Upper lobe of left lung (tissue), 6 donors: ENCODE data around the gene CHL1. TPM values are rescaled to one million over a fixed set of nuclear protein-coding genes. Genes with fewer than 3 reads are reported as not detected.
A peak's percentile ranks its signal among the peaks of the same experiment; 100 is the strongest.

Experiments used
- ATAC-seq, 2 donors: fragments of 200-7000 bp; cut with Tn5 transposase; one replicate each; pipeline ENCODE4 v1.9.1; 2022; ENCODE audit warnings: mild to moderate bottlenecking in 2 of 2, moderate library complexity in 2 of 2; ENCODE audit not compliant: low FRiP score in 2 of 2
- DNase-seq, 2 donors: peaks; one replicate each; pipeline ENCODE4 v3.0.0-alpha.2; 2019 to 2020
- H3K27ac ChIP-seq, 4 donors: fragments of 200-600 bp; sonication (generic); one replicate each; pipeline ENCODE4 v1.5.1; 2016 to 2019
- H3K27me3 ChIP-seq, 4 donors: fragments of 200-600 bp; sonication (generic); one replicate each; pipeline ENCODE4 v1.5.1; 2017 to 2019
- H3K36me3 ChIP-seq, 4 donors: fragments of 200-600 bp; sonication (generic); one replicate each; pipeline ENCODE4 v1.5.1; 2016 to 2019
- H3K4me1 ChIP-seq, 4 donors: fragments of 200-600 bp; sonication (generic); one replicate each; pipeline ENCODE4 v1.5.1; 2018 to 2019
- H3K4me3 ChIP-seq, 4 donors: fragments of 200-600 bp; sonication (generic); one replicate each; pipeline ENCODE4 v1.5.1; 2017 to 2019; ENCODE audit warnings: mild to moderate bottlenecking in 2 of 4, moderate library complexity in 1 of 4
- H3K9me3 ChIP-seq, 4 donors: fragments of 200-600 bp; sonication (generic); one replicate each; pipeline ENCODE4 v1.5.1; 2018 to 2019
- CTCF ChIP-seq, 6 experiments: fragments of 450-650 bp in 4 of 6; fragments of 200-600 bp in 2 of 6; sonication (generic) in 2 of 6; IDR thresholded peaks; one replicate each; pipeline ENCODE4 v1.5.1; 2016 to 2019; ENCODE audit warnings: antibody characterized with exemption in 6 of 6
- EP300 ChIP-seq, 4 donors: sonication (generic); formaldehyde crosslinking; IDR thresholded peaks; one replicate each; pipeline ENCODE4 v1.5.1; 2017; ENCODE audit warnings: antibody characterized with exemption in 4 of 4, control low read depth in 2 of 4
- POLR2A ChIP-seq, 4 donors: fragments of 450-650 bp; IDR thresholded peaks; one replicate each; pipeline ENCODE4 v1.5.1; 2016 to 2017; ENCODE audit warnings: antibody characterized with exemption in 4 of 4, mild to moderate bottlenecking in 2 of 4
- POLR2AphosphoS5 ChIP-seq, 2 donors: sonication (generic); formaldehyde crosslinking; IDR thresholded peaks; one replicate each; pipeline ENCODE4 v1.5.1; 2017; ENCODE audit warnings: antibody characterized with exemption in 2 of 2
- WGBS, 2 donors: methylation state at CpG; one replicate each; pipeline ENCODE4 v1.1.5; 2017 to 2018; 5-methylcytosine and 5-hydroxymethylcytosine counted together
- total RNA-seq, 6 donors: library from RNA; depleted of rRNA in 4 of 6; stranded (reverse); fragments of >200 nt in 4 of 6; gene quantifications; one replicate each; pipeline versions ENCODE4 v1.1.0 to v1.2.1, GENCODE V29; 2016 to 2021
- donor health status: DM: no; HTN: no; CAD: no; lungs with moderate emphysema.
- donor health status: DM: no; HTN: yes; CAD: no; lungs with severe emphysema.

The CHL1 gene
- total RNA-seq, 6 donors from 2014 or later, result 3.1 to 14.3 (median 4.9) TPM

DNA sequence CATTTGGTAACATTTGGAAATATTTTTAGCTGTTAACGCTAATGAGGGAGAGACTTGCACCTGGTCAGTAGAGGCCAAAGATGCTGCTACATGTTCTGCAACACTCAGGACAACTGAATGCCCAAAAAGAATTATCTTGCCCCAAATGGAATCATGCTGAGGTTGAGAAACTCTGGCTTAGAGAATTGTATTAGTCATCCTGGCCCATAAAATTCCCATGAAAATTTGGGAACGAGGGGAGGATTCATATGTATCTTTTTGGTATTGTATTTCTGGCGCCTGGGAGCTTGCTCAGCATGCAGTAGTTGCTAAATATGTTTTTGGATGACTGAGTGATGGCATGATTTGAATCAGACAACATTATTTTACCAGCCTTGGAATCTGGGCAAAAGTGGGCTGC is 59.9 kb downstream of the CHL1 start:
- Histone ChIP-seq H3K36me3 (no peaks in the 10 kb centered on the region), H3K27ac (no peak overlapping the region), H3K4me1 (no peaks in the 10 kb centered on the region), H3K27me3 (no peaks in the 10 kb centered on the region), H3K4me3 (no peak overlapping the region), H3K9me3 (no peaks in the 10 kb centered on the region)
- TF ChIP-seq CTCF (IDR thresholded peaks at IDR 0.05) (no peak), POLR2AphosphoS5 (IDR thresholded peaks at IDR 0.05) (no peak), EP300 (IDR thresholded peaks at IDR 0.05) (no peak), POLR2A (IDR thresholded peaks at IDR 0.05) (no peak)
- WGBS, 2 donors, result 89 to 90% methylated on average over 3 of the region's 3 CpGs
- peak in 1 of 2 donors; percentile 51 for ATAC-seq
- DNase-seq, result no peak

GRCh38 chr3:257826-258225 is 61.3 kb downstream of the CHL1 start:
- ATAC-seq, result peak in 1 of 2 donors; percentile 20
- 81 to 85% methylated on average over 6 of the region's 6 CpGs for WGBS, 2 donors
- no peak for TF ChIP-seq CTCF (IDR thresholded peaks at IDR 0.05)
- no peak for TF ChIP-seq POLR2AphosphoS5 (IDR thresholded peaks at IDR 0.05)
- Histone ChIP-seq H3K27ac (no peak overlapping the region), H3K36me3 (no peaks in the 10 kb centered on the region), H3K4me3 (no peak overlapping the region), H3K4me1 (no peaks in the 10 kb centered on the region), H3K9me3 (no peaks in the 10 kb centered on the region), H3K27me3 (no peaks in the 10 kb centered on the region)
- DNase-seq, result no peak

- H3K36me3 ChIP-seq, result no peaks in the 10 kb centered on the region
- no peak overlapping the region for H3K4me3 ChIP-seq
- DNase-seq (no peak), ATAC-seq (peak in 1 of 2 donors; percentile 57)
- TF ChIP-seq EP300 (IDR thresholded peaks at IDR 0.05) (no peak), CTCF (IDR thresholded peaks at IDR 0.05) (no peak), POLR2A (IDR thresholded peaks at IDR 0.05) (no peak), POLR2AphosphoS5 (IDR thresholded peaks at IDR 0.05) (no peak)
- H3K27ac ChIP-seq, result no peak overlapping the region
- WGBS, 2 donors, result 80 to 93% methylated on average over 2 of the region's 2 CpGs
- no peaks in the 10 kb centered on the region for H3K9me3 ChIP-seq
- peaks cover 0 to 4% (median 1%) of the 10 kb centered on the region in 4 donors for H3K4me1 ChIP-seq
- H3K27me3 ChIP-seq, result no peaks in the 10 kb centered on the region
These were observed 64.3 kb downstream of the CHL1 start for GRCh38 chr3:260898-261297.

GRCh38 chr3:263393-263792 is 66.8 kb downstream of the CHL1 start:
- 72 to 80% methylated on average over 4 of the region's 4 CpGs for WGBS, 2 donors
- Histone ChIP-seq H3K4me3 (no peak overlapping the region), H3K36me3 (no peaks in the 10 kb centered on the region), H3K9me3 (no peaks in the 10 kb centered on the region), H3K27ac (no peak overlapping the region), H3K27me3 (no peaks in the 10 kb centered on the region), H3K4me1 (peaks cover 0 to 4% (median 1%) of the 10 kb centered on the region in 4 donors)
- DNase-seq (no peak), ATAC-seq (no peak)
- TF ChIP-seq POLR2A (IDR thresholded peaks at IDR 0.05) (no peak), POLR2AphosphoS5 (IDR thresholded peaks at IDR 0.05) (no peak), CTCF (IDR thresholded peaks at IDR 0.05) (no peak), EP300 (IDR thresholded peaks at IDR 0.05) (no peak)

DNA sequence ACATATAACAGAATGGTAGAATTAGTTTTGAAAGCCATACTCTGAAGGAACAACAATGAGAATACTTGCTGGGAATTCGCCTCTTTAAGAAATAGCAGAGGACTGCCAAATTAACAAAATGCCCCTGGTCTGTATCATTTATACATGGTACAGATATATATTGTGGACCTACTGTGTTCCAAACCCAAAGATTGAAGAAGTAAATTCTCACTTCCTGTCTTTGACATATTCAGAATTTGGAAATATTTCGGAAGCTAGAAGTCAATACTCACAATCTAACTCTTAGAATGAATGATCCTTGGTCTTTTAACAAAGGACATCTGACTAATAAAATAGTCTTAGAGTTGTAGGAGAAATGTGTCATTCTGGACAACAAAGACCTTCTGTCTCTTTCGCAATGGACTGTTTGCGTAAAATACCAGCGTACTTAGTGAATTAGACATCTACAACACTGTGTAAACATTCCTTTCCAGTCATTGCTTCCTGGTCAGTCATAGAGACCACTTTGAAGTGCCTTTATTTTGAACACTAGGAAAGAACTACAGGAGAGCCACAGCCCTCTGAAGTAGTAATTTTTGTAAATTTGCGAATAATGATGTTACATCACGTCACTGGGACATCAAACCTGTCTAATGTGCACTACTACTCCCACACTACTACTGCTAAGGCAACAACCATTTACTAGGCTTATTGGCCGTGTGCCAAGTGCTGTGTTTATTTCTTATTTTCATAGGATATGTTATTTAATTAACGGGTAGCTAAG is 68.0 kb downstream of the CHL1 start:
- DNase-seq, result peak in 1 of 2 donors; percentile 23
- no peaks in the 10 kb centered on the region for H3K27me3 ChIP-seq
- WGBS, 2 donors, result 38 to 52% methylated on average over 9 of the region's 9 CpGs
- no peak overlapping the region for H3K4me3 ChIP-seq
- H3K4me1 ChIP-seq, result peaks cover 0 to 4% (median 1%) of the 10 kb centered on the region in 4 donors
- no peak overlapping the region for H3K27ac ChIP-seq
- peak in 1 of 2 donors; percentile 65 for TF ChIP-seq POLR2AphosphoS5 (IDR thresholded peaks at IDR 0.05)
- TF ChIP-seq EP300 (IDR thresholded peaks at IDR 0.05), result peak in 1 of 4 donors; percentile 73
- TF ChIP-seq CTCF (IDR thresholded peaks at IDR 0.05), result no peak
- H3K9me3 ChIP-seq, result no peaks in the 10 kb centered on the region
- H3K36me3 ChIP-seq, result no peaks in the 10 kb centered on the region
- peak; percentile 62 to 88 for ATAC-seq
